NOMO-1 treated with dmso at 0.1 percent for 144 hours (cell line): ENCODE results near the gene KCNIP3.

Source experiments
- DNase-seq: peaks from one replicate; lab custom pipeline; 2025; ENCODE audit not compliant: unreplicated experiment; lab: John Stamatoyannopoulos, UW

KCNIP3 gene

DNA sequence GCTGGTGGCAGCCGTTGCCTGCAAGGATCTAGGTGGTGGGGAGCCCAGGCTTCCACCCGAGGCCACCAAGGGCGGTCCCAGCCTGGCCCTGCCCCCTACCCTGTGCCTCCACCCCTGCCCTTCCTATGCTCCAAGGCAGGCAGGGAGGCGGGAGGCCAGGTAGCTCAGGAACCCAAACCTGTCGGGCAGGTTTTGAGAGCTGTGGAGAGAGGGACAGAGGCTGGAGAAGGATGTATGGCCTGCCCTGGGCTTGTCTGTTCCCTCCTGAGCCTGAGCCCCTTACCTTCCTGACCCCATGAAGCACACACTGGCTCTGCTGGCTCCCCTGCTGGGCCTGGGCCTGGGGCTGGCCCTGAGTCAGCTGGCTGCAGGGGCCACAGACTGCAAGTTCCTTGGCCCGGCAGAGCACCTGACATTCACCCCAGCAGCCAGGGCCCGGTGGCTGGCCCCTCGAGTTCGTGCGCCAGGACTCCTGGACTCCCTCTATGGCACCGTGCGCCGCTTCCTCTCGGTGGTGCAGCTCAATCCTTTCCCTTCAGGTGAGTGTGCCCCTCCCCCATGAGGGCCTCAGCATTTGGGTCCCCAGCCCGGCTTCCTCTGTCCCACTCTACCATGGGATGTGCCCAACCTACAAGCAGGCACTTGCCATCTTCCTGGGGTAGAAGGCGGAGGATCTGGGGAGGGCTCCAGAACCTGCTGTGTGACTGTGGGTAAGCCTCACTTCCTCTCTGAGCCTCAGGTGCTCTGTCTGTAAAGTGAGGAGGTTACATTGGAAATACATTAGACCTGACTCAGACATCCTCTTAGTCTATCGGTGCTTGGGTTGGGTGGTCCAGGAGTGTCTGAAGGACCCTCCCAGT lies 22.6 kb upstream of the KCNIP3 start, which contains the start of gene PROM2:
PROM2 (plus strand) TSS at position 159 of the 860 bp plus-strand sequence; CDS start at position 296, 137 bp downstream.
- DNase-seq: no peak

DNA sequence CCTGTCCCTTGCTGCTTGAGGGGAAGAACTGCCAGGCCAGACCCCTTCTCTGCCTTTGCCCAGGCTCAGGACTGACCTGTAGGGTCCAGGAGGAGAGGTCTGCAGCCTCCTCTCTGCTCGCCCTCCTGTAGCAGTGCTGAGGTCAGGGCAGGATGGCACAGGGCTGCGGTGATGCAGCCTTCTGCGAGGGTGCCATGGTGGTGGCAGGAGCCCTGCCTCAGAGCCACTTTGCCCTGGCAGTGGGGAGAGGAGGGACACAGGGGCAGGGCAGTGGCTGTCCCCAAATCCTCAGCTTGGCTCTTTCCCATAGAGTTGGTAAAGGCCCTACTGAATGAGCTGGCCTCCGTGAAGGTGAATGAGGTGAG lies 22.0 kb upstream of the KCNIP3 start:
- no peak for DNase-seq

DNA sequence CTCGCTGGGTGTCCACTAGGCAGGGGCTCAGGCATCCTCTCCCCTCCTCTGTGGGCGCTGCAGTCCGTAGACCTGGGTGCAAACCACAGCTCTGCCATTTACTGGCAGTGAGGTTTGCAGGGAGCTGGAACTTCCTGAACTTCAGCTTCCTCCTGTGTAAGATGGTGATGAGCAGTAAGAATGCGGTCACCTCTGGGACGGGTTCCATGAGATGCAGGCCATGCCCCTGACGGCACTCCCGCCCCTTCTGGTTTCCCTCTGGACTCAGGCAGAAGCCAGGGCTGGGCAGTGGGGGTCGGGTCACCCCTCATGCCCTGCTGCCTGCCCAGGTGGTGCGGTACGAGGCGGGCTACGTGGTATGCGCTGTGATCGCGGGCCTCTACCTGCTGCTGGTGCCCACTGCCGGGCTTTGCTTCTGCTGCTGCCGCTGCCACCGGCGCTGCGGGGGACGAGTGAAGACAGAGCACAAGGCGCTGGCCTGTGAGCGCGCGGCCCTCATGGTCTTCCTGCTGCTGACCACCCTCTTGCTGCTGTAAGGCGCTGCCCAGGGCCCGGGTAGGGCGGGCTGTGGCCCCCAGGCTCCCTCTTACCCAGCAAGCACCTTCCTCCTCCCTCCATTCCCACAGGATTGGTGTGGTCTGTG lies 21.4 kb upstream of the KCNIP3 start:
- no peak for DNase-seq

DNA sequence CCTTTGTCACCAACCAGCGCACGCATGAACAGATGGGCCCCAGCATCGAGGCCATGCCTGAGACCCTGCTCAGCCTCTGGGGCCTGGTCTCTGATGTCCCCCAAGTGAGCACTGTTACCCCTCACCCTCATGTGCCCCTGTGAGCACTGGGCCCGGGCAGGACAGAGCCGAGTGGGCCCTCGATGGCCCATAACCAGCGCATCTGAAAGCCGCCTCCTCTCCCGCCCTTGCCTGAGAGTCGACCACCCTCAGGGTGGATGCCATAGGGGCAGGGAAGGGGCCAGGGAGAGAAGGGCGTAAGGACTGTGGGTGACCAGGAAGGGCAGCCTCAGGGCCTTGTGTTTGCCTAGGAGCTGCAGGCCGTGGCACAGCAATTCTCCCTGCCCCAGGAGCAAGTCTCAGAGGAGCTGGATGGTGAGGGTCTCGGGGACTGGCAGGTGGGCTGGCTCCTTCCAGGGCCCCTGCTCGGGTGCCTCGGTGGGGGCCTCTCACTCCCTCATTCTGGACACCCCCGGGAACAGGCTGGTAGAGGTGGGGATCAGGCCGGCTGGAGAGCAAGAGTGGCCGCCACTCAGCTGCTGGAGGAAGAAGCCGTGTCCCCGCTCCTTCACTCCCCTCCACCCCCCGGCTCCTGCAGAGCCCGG lies 20.8 kb upstream of the KCNIP3 start:
- DNase-seq: no peak

DNA sequence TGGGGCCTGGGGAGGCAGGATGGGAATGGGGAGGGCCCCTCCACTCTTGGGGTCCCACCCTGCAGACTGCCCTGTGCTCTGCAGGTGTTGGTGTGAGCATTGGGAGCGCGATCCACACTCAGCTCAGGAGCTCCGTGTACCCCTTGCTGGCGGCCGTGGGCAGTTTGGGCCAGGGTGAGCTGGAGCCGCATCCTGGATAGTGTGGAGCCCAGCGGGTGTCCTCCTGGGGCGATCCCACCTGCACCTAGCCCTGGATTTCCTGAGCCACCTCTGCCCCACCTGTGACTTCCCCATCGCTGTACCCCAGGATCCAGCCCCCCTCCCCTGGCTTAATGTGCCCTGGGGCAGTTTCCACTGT lies 20.3 kb upstream of the KCNIP3 start:
- no peak for DNase-seq

DNA sequence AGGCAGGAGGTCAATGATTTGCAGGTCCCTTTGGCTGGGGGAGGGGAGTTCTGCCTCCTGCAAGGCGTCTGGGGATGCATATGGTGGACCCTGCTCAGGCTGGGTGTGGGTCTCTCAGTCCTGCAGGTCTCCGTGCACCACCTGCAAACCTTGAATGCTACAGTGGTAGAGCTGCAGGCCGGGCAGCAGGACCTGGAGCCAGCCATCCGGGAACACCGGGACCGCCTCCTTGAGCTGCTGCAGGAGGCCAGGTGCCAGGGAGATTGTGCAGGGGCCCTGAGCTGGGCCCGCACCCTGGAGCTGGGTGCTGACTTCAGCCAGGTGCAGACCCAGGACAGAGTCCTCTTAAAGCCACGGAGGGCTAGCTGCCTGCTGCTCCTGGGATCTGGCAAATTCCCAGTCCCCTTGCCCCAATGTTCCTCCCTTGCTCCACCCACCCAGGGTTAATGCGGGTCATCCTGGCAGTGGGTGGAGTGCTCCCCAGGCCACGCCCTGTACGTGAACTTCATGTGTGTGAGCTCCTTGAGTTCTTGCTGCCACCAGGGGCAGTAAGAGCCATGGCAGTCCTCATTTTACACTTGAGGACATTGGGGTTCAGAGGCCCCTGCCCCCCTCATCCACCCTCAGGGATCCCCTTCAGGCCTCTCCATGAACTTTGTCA lies 19.8 kb upstream of the KCNIP3 start:
- DNase-seq: no peak

DNA sequence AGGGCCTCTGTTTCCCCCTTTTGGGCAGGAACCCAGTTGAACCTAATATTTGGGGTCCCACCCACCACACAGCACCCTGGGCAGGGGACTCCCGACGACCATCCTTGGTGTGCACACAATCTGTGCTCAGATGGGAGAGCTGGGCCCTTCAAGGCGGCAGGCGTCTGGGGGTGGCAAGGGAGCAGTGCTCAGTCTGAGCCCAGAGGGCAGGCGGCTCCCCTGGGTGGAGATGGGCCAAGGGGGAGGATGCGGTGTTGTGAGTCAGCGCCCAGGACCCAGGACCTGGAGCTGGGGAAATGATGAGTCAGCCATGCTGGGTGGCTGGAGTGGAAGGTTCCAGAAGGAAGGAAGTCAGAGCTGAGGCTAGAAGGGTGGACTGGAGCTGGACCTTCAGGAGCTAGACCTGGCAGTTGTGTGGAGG lies 19.1 kb upstream of the KCNIP3 start:
- no peak for DNase-seq

DNA sequence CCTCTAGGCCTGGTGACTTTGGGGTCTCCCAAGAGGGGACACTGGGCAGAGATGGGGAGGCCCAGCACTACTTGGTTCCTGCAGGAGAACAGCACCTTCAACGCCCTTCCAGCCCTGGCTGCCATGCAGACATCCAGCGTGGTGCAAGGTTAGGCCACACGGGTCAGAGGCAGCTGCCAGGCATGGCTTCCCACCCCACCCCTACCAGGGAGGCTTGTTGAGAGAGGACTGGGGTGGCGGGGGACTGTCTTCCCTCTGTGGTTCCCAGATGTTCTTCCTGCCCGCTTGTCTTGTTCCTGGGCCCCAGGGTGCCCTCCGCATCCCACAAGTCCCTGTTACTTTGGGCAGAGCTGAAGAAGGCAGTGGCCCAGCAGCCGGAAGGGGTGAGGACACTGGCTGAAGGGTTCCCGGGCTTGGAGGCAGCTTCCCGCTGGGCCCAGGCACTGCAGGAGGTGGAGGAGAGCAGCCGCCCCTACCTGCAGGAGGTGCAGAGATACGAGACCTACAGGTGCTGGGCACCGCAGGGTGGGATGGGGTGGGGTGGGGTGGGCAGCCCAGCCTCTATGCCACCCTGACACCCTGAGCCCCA lies 18.4 kb upstream of the KCNIP3 start:
- no peak for DNase-seq

DNA sequence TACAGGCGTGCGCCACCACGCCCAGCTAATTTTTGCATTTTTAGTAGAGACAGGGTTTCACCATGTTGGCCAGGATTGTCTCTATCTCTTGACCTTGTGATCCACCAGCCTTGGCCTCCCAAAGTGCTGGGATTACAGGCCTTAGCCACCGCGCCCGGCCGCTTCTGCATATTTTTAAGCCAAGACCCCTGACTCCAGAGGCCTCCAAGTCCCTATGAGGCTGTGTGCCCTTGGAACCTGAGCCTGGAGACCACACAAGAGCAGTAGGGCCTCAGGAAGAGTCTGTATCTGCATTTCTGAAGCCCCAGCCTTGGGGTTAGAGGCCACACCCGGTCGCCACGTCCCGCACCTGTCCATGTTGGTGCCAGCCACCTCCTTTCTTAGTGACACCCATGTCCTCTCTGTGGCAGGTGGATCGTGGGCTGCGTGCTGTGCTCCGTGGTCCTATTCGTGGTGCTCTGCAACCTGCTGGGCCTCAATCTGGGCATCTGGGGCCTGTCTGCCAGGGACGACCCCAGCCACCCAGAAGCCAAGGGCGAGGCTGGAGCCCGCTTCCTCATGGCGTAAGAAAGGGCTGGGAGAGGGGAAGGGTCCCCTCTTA lies 17.6 kb upstream of the KCNIP3 start:
- no peak for DNase-seq

DNA sequence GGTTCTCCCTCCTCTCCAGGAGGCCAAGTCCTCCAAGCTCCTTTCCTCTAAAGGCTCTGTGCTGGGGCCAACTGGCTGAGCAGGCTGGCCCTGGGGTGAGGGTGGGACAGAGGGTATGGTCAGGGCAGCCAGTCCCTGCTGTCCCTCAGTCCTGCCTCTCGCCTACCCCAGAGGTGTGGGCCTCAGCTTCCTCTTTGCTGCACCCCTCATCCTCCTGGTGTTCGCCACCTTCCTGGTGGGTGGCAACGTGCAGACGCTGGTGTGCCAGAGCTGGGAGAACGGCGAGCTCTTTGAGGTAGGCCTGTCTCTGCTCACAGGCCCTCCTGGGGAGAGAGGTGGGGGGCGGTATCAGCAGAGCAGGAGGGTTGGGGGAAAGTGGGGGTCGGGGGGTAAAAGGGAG lies 16.1 kb upstream of the KCNIP3 start:
- DNase-seq: no peak

DNA sequence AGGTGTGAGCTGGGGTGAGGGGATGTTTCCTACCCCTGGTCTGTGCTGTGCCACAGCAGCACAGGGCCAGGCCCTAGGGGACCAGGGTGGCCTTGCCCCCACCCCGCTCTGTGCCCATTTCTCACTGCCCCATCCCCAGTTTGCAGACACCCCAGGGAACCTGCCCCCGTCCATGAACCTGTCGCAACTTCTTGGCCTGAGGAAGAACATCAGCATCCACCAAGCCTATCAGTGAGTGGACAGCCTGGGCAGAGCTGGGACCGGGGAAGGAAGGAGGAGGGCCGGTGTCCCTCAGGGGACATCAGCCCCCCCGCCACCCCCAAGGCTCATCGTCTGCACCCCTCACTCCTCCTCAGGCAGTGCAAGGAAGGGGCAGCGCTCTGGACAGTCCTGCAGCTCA lies 15.4 kb upstream of the KCNIP3 start:
- DNase-seq: no peak

DNA sequence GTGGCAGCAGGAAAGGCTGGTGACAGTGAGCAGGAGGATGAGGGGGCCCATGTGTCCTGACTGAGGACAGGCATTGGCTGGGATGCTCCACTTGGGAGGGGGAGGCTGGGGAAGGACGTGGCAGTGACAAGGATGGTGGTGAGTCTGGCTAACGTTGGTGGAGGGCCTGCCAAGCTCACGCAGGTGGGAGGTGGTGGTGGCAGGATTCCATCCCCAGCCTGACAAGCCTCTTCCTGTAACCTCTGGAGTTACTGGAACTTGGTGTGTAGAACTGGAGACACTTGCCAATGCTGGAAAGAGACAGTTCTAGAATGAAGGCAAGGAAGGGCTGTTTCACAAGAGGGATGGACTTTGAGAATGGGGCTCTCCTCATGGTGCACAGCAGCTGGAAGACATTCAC lies 14.7 kb upstream of the KCNIP3 start:
- DNase-seq: no peak

DNA sequence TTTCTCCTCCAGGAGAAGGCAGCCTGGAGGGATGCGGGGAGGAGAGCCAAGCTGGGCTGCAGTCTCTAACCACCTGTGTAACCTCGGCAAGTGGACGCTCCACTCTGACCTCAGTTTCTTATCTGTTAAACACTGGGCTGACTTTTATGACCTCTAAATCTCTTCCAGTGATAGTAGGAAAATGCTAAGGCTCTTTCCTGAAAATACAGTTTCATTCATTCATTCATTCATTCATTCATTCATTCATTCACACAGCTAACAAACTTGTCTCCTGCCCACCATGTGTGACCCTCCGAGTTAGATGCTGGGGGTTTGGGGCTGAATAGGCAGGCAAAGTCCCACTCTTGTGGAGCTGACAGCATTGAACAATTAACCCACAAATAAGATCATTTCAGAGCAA lies 13.6 kb upstream of the KCNIP3 start:
- DNase-seq: no peak

DNA sequence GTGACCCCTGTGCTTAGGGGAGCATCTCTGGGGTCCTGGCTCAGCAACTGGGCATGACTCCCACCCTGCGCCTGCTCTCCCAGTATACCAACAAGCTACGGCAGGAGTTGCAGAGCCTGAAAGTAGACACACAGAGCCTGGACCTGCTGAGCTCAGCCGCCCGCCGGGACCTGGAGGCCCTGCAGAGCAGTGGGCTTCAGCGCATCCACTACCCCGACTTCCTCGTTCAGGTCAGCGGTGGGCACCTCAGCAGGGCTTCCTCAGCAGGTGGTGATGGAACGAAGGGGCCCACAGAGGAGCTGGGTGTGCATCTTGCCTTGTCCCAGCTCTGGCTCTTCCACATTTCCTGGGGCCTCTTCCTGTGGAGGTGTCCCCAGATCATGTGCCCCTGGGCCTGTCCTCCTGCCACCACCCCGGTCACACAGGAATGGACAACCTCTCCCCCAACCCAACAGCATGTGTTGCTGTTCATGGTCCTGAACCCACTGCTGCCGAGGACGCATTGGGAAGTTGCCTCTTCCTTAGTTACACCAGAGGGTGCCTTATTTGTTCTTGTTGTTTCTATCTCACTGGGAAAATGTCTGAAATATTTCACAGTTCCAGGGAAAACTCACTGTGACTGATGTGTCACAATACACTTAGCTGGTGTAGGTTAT lies 12.1 kb upstream of the KCNIP3 start:
- no peak for DNase-seq

DNA sequence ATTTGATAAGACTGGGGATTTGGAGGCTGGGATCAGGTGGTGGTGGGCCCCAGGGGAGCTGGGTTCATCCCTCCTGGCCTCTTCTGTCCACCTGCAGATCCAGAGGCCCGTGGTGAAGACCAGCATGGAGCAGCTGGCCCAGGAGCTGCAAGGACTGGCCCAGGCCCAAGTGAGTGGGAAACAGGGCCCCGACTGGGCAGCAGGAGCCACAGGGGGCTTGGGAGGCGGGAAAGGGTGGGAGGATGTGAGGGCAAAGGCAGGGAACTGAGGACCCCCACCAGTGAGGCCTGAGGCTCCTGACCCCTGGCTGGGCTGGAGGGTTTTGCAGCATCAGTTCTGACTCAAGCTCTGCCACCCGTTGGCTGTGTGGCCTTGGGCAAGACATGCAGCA lies 11.6 kb upstream of the KCNIP3 start:
- no peak for DNase-seq

DNA sequence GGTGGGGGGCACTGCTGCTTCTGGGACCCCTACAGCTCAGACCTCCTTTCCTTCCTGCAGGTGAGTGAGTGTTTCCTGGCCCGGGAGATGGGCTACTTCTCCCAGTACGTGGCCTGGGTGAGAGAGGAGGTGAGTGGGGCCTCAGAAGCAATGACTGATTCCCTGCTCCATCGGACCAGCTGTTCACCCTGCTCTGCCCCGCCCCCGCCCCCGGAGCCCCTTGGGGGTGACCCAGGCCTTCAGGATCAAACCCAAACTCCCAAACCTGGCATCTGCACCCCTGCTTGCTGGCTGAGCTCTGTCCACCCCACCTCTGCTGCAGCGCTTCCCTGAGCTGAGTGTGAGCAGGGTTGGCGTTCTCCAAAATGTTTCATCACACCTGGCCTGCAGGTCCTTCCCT lies 9.8 kb upstream of the KCNIP3 start:
- no peak for DNase-seq

DNA sequence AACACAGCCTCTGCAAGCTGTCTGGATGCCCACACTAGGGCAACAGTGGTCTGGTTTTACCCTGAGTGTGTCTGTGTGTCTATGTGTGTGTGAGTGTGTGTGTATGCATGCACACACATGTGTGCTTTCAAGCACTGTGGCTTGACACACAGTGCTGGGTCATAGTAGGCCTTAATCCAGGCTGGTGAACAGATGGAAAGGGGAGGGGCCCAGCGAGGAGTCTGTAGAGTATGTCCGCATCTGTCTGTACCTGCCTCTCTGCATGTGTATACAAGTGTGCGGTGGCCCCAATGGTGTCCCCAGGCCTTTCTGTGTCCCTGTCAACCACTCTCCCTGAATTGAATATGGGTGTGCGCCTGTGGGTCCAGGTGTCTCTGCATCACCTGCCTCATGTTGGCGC lies 9.3 kb upstream of the KCNIP3 start:
- no peak for DNase-seq

DNA sequence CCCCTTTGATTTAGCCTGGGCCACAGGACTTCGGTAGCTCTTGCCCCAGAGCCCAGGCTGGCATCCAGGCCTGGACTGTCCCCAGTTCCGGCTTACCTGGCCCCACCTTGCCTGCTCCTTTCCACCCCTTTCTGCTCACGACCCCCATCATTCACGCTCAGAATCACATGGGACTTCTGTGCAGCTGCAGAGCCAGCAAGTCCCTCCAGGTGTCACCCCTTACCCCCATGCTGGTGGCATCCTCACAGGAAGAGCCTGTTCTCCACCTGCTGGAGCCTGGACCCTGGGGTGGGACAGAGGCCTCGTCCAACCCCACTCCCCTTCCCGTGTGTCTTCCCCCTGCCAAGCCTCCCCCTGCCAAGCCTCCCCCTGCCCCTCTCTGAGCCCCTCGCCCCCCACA lies 7.9 kb upstream of the KCNIP3 start:
- DNase-seq: no peak

DNA sequence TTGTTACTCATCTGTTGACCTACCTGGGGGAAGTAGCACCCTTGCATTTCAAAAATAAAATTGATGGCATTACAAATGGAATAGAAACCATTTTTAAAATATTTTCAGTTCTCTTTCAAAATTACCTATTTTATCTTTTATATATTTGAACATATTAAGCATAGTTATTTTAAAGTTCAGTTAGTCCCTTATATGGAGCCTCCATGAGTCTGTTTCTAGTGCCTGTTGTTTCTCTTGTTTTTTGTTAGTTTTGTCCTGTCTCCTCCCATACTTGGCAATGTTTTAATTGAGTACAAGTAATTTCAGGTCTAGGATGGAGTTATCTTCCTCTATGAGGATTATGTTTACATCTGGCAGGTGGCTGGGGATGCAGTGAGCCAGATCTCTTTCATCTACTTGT lies 5.9 kb upstream of the KCNIP3 start:
- DNase-seq: no peak

DNA sequence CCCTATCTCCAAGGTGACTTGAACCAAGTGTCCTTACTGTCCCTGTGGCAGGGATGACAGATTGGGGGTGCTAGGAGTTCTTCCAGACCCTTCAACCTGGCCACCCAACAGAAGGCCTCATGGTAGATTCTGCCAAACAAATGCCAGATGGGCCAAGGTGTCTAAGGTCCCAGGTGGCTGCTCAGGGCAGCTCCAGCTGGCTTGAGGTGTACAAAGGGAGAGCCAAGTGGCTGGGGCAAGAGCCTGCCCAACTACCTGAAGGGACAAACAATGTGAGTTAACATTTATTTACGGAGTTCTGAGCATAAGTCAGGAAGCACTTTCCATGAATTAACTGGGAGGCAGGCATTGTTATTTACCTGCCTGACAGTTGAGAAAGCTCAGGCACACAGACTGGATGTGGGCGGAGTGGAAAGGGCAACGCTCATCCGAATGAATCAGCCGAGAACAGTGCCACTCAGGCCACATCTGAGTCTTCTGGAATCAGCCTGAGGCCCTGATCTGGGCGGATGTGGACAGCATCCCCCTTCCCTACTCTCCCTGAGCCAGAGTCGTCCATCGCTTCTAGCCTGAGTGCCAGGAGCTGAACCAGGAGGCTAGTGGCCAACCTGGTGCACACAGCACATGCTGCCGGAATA lies 4.4 kb upstream of the KCNIP3 start:
- no peak for DNase-seq
